Neutrophil (primary cell): Measurements from ENCODE around the gene SUPT6H.
"Not testable (repeated sequence)": the region's sequence is repeated elsewhere in the genome, so short reads cannot be mapped to it uniquely, and the experiment has no call there.

Experiments used
- H3K27ac ChIP-seq: fragments of 200-600 bp; sonication (generic); 2 replicates; pipeline ENCODE4 v1.5.1; 2016; ENCODE audit warnings: mild to moderate bottlenecking, moderate library complexity
- H3K27me3 ChIP-seq: fragments of 200-600 bp; sonication (generic); 2 replicates; pipeline ENCODE4 v1.6.0; 2016; ENCODE audit warnings: mild to moderate bottlenecking
- H3K36me3 ChIP-seq: fragments of 200-600 bp; sonication (generic); 2 replicates; pipeline ENCODE4 v1.5.1; 2017
- H3K4me1 ChIP-seq, 2 experiments: fragments of 200-600 bp in 1 of 2; sonication (generic) in 1 of 2; 1 replicate in 1 of 2; 2 replicates in 1 of 2; pipeline versions ENCODE4 v1.5.1 to v1.6.1; 2013 to 2016; ENCODE audit warnings: low read depth in 1 of 2, low read length in 1 of 2, mild to moderate bottlenecking in 1 of 2, moderate library complexity in 1 of 2; ENCODE audit not compliant: control insufficient read depth in 1 of 2, insufficient read depth in 1 of 2
- H3K4me3 ChIP-seq, 2 experiments: fragments of 200-600 bp in 1 of 2; sonication (generic) in 1 of 2; 1 replicate in 1 of 2; 2 replicates in 1 of 2; pipeline ENCODE4 v1.5.1; 2013 to 2016; ENCODE audit warnings: low read depth in 1 of 2, low read length in 1 of 2, mild to moderate bottlenecking in 1 of 2, moderate library complexity in 1 of 2
- H3K9me3 ChIP-seq: fragments of 200-600 bp; sonication (generic); 2 replicates; pipeline ENCODE4 v1.5.1; 2016
- CTCF ChIP-seq: fragments of 200-600 bp; sonication (generic); IDR thresholded peaks from 2 replicates; pipeline ENCODE4 v1.5.1; 2016; ENCODE audit warnings: antibody characterized with exemption

SUPT6H gene

GRCh38 chr17:28723159-28723835 lies 61.3 kb downstream of the SUPT6H start:
- Histone ChIP-seq H3K36me3 (peaks cover 22% of the 10 kb centered on the region), H3K4me1 (peaks cover 55 to 56% of the 10 kb centered on the region in 2 experiments), H3K27ac (no peak overlapping the region), H3K27me3 (peaks cover 25% of the 10 kb centered on the region), H3K9me3 (no peaks in the 10 kb centered on the region), H3K4me3 (no peak overlapping the region)
- no peak for TF ChIP-seq CTCF

GRCh38 chr17:28723836-28724499 lies 62.0 kb downstream of the SUPT6H start:
- H3K4me3 ChIP-seq, H3K27ac ChIP-seq, H3K9me3 ChIP-seq: not testable (repeated sequence)
- Histone ChIP-seq H3K4me1 (peaks cover 54 to 55% of the 10 kb centered on the region in 2 experiments), H3K27me3 (peaks cover 21% of the 10 kb centered on the region), H3K36me3 (peaks cover 22% of the 10 kb centered on the region)

- Histone ChIP-seq H3K4me3 (no peak overlapping the region), H3K9me3 (no peaks in the 10 kb centered on the region), H3K27ac (no peak overlapping the region), H3K4me1 (peaks cover 50 to 51% of the 10 kb centered on the region in 2 experiments), H3K27me3 (peaks cover 21% of the 10 kb centered on the region), H3K36me3 (peaks cover 22% of the 10 kb centered on the region)
- no peak for TF ChIP-seq CTCF
Measured at GRCh38 chr17:28724500-28725165, 62.6 kb downstream of the SUPT6H start.

- TF ChIP-seq CTCF: no peak
- no peak overlapping the region for H3K27ac ChIP-seq
- peaks cover 22% of the 10 kb centered on the region for H3K36me3 ChIP-seq
- H3K4me1 ChIP-seq: peaks cover 47% of the 10 kb centered on the region in 2 experiments
- peak overlapping the region in 1 of 2 experiments; percentile 63 for H3K4me3 ChIP-seq
- no peaks in the 10 kb centered on the region for H3K9me3 ChIP-seq
- H3K27me3 ChIP-seq: peaks cover 21% of the 10 kb centered on the region
Measured at GRCh38 chr17:28725166-28725659, 63.2 kb downstream of the SUPT6H start.

GRCh38 chr17:28725660-28726225 lies 63.7 kb downstream of the SUPT6H start:
- H3K27ac ChIP-seq: no peak overlapping the region
- no peak for TF ChIP-seq CTCF
- H3K4me3 ChIP-seq: peak overlapping the region; percentile 63 to 87
- no peaks in the 10 kb centered on the region for H3K9me3 ChIP-seq
- H3K27me3 ChIP-seq: peaks cover 21% of the 10 kb centered on the region
- peaks cover 41 to 42% of the 10 kb centered on the region in 2 experiments for H3K4me1 ChIP-seq
- H3K36me3 ChIP-seq: peaks cover 22% of the 10 kb centered on the region
